ENCODE measurements around the gene PHRF1.

GRCh38 chr11:598005-598680, 21.9 kb downstream of the PHRF1 start:
- TF ChIP-seq CTCF (IDR thresholded peaks at IDR 0.05; ENCODE audit: insufficient read depth, low read depth, low read length) (no peak), EZH2 (IDR thresholded peaks at IDR 0.05; ENCODE audit: insufficient read depth, low read length) (no peak)
